Tibial nerve (tissue), 4 donors: Measurements from ENCODE around the gene TOM1L2.

Source experiments
- CTCF ChIP-seq, 5 experiments: fragments of 200-600 bp in 3 of 5; fragments of 450-650 bp in 2 of 5; sonication (generic) in 3 of 5; IDR thresholded peaks; one replicate each; pipeline ENCODE4 v1.5.1; 2016 to 2019; ENCODE audit warnings: antibody characterized with exemption in 5 of 5, mild to moderate bottlenecking in 3 of 5, moderate library complexity in 2 of 5
- EP300 ChIP-seq, 2 donors: sonication (generic); formaldehyde crosslinking; IDR thresholded peaks; one replicate each; pipeline ENCODE4 v1.6.1; 2017; ENCODE audit warnings: antibody characterized with exemption in 2 of 2, mild to moderate bottlenecking in 1 of 2
- POLR2A ChIP-seq, 2 donors: fragments of 450-650 bp; IDR thresholded peaks; one replicate each; pipeline ENCODE4 v1.6.1; 2017; ENCODE audit warnings: antibody characterized with exemption in 2 of 2, mild to moderate bottlenecking in 2 of 2, moderate library complexity in 2 of 2

- TF ChIP-seq CTCF (IDR thresholded peaks at IDR 0.05) (peak in 4 of 5 experiments; percentile 13 to 62 (median 34)), EP300 (IDR thresholded peaks at IDR 0.05) (peak in 1 of 2 donors; percentile 65), POLR2A (IDR thresholded peaks at IDR 0.05) (no peak)
These were observed 122.3 kb downstream of the TOM1L2 start for GRCh38 chr17:17849845-17850373.
